ENCODE data around the gene INHA.
A peak's percentile ranks its signal among the peaks of the same experiment; 100 is the strongest.

The INHA gene

GRCh38 chr2:219572237-219573001 is at the start of gene INHA:
INHA (plus strand) TSS chr2:219572310; CDS start chr2:219572375, 65 bp downstream.
- H3K27ac ChIP-seq (ENCODE audit: low read length), result no peak within 1 kb of the TSS
- peaks cover 0 to 16% of the 10 kb centered on the region in 2 donors for H3K4me1 ChIP-seq (ENCODE audit: control insufficient read depth in 1 of 2, insufficient read depth in 2 of 2, low read length in 2 of 2)
- no peaks in the 10 kb centered on the region for H3K27me3 ChIP-seq (ENCODE audit: low read depth, low read length)
- H3K36me3 ChIP-seq (ENCODE audit: control insufficient read depth in 1 of 2, insufficient read depth in 2 of 2, low read length in 2 of 2), result peaks cover 0 to 9% of the 10 kb centered on the region in 2 donors
- no peaks in the 10 kb centered on the region for H3K9me3 ChIP-seq (ENCODE audit: control insufficient read depth in 1 of 2, low read length in 2 of 2)
- peak within 1 kb of the TSS in 1 of 2 donors; percentile 74 for H3K4me3 ChIP-seq (ENCODE audit: low read depth in 1 of 2, low read length in 2 of 2)

- Histone ChIP-seq H3K9me3 (ENCODE audit: control insufficient read depth in 1 of 2, low read length in 2 of 2) (no peaks in the 10 kb centered on the region), H3K4me3 (ENCODE audit: low read depth in 1 of 2, low read length in 2 of 2) (peak overlapping the region in 1 of 2 donors; percentile 48), H3K36me3 (ENCODE audit: control insufficient read depth in 1 of 2, insufficient read depth in 2 of 2, low read length in 2 of 2) (no peaks in the 10 kb centered on the region), H3K27me3 (ENCODE audit: low read depth, low read length) (peaks cover 58% of the 10 kb centered on the region), H3K27ac (ENCODE audit: low read length) (no peak overlapping the region), H3K4me1 (ENCODE audit: control insufficient read depth in 1 of 2, insufficient read depth in 2 of 2, low read length in 2 of 2) (peaks cover 0 to 21% of the 10 kb centered on the region in 2 donors)
These were observed 49.0 kb upstream of the INHA start for GRCh38 chr2:219523031-219523671.

GRCh38 chr2:219524817-219525216 is 47.3 kb upstream of the INHA start:
- Histone ChIP-seq H3K4me1 (ENCODE audit: control insufficient read depth in 1 of 2, insufficient read depth in 2 of 2, low read length in 2 of 2) (peaks cover 0 to 25% of the 10 kb centered on the region in 2 donors), H3K36me3 (ENCODE audit: control insufficient read depth in 1 of 2, insufficient read depth in 2 of 2, low read length in 2 of 2) (no peaks in the 10 kb centered on the region), H3K9me3 (ENCODE audit: control insufficient read depth in 1 of 2, low read length in 2 of 2) (no peaks in the 10 kb centered on the region), H3K4me3 (ENCODE audit: low read depth in 1 of 2, low read length in 2 of 2) (no peak overlapping the region), H3K27me3 (ENCODE audit: low read depth, low read length) (peaks cover 68% of the 10 kb centered on the region), H3K27ac (ENCODE audit: low read length) (no peak overlapping the region)

- Histone ChIP-seq H3K9me3 (ENCODE audit: control insufficient read depth in 1 of 2, low read length in 2 of 2) (no peaks in the 10 kb centered on the region), H3K27ac (ENCODE audit: low read length) (no peak overlapping the region), H3K27me3 (ENCODE audit: low read depth, low read length) (peaks cover 67% of the 10 kb centered on the region), H3K4me1 (ENCODE audit: control insufficient read depth in 1 of 2, insufficient read depth in 2 of 2, low read length in 2 of 2) (peaks cover 0 to 28% of the 10 kb centered on the region in 2 donors), H3K36me3 (ENCODE audit: control insufficient read depth in 1 of 2, insufficient read depth in 2 of 2, low read length in 2 of 2) (no peaks in the 10 kb centered on the region), H3K4me3 (ENCODE audit: low read depth in 1 of 2, low read length in 2 of 2) (no peak overlapping the region)
These were observed 46.4 kb upstream of the INHA start for GRCh38 chr2:219525533-219526232.

GRCh38 chr2:219526320-219527075 is 45.6 kb upstream of the INHA start:
- H3K27ac ChIP-seq (ENCODE audit: low read length), result no peak overlapping the region

GRCh38 chr2:219527076-219527394 is 45.1 kb upstream of the INHA start:
- Histone ChIP-seq H3K36me3 (ENCODE audit: control insufficient read depth in 1 of 2, insufficient read depth in 2 of 2, low read length in 2 of 2) (no peaks in the 10 kb centered on the region), H3K4me3 (ENCODE audit: low read depth in 1 of 2, low read length in 2 of 2) (no peak overlapping the region), H3K4me1 (ENCODE audit: control insufficient read depth in 1 of 2, insufficient read depth in 2 of 2, low read length in 2 of 2) (peaks cover 0 to 19% of the 10 kb centered on the region in 2 donors), H3K9me3 (ENCODE audit: control insufficient read depth in 1 of 2, low read length in 2 of 2) (no peaks in the 10 kb centered on the region), H3K27me3 (ENCODE audit: low read depth, low read length) (peaks cover 56% of the 10 kb centered on the region), H3K27ac (ENCODE audit: low read length) (no peak overlapping the region)

More at GRCh38 chr2:219526320-219527075, 45.6 kb upstream of the INHA start:
- no peaks in the 10 kb centered on the region for H3K36me3 ChIP-seq (ENCODE audit: control insufficient read depth in 1 of 2, insufficient read depth in 2 of 2, low read length in 2 of 2)
- H3K27me3 ChIP-seq (ENCODE audit: low read depth, low read length), result peaks cover 60% of the 10 kb centered on the region
- H3K4me3 ChIP-seq (ENCODE audit: low read depth in 1 of 2, low read length in 2 of 2), result no peak overlapping the region
- no peaks in the 10 kb centered on the region for H3K9me3 ChIP-seq (ENCODE audit: control insufficient read depth in 1 of 2, low read length in 2 of 2)
- peaks cover 0 to 24% of the 10 kb centered on the region in 2 donors for H3K4me1 ChIP-seq (ENCODE audit: control insufficient read depth in 1 of 2, insufficient read depth in 2 of 2, low read length in 2 of 2)

GRCh38 chr2:219527472-219527871 is 44.6 kb upstream of the INHA start:
- Histone ChIP-seq H3K27ac (ENCODE audit: low read length) (no peak overlapping the region), H3K36me3 (ENCODE audit: control insufficient read depth in 1 of 2, insufficient read depth in 2 of 2, low read length in 2 of 2) (no peaks in the 10 kb centered on the region), H3K27me3 (ENCODE audit: low read depth, low read length) (peaks cover 55% of the 10 kb centered on the region), H3K9me3 (ENCODE audit: control insufficient read depth in 1 of 2, low read length in 2 of 2) (no peaks in the 10 kb centered on the region), H3K4me1 (ENCODE audit: control insufficient read depth in 1 of 2, insufficient read depth in 2 of 2, low read length in 2 of 2) (peaks cover 0 to 17% of the 10 kb centered on the region in 2 donors), H3K4me3 (ENCODE audit: low read depth in 1 of 2, low read length in 2 of 2) (no peak overlapping the region)

GRCh38 chr2:219530048-219530963 is 41.8 kb upstream of the INHA start:
- no peak overlapping the region for H3K27ac ChIP-seq (ENCODE audit: low read length)
- H3K4me3 ChIP-seq (ENCODE audit: low read depth in 1 of 2, low read length in 2 of 2), result peak overlapping the region in 1 of 2 donors; percentile 44
- no peaks in the 10 kb centered on the region for H3K36me3 ChIP-seq (ENCODE audit: control insufficient read depth in 1 of 2, insufficient read depth in 2 of 2, low read length in 2 of 2)
- no peaks in the 10 kb centered on the region for H3K9me3 ChIP-seq (ENCODE audit: control insufficient read depth in 1 of 2, low read length in 2 of 2)
- H3K4me1 ChIP-seq (ENCODE audit: control insufficient read depth in 1 of 2, insufficient read depth in 2 of 2, low read length in 2 of 2), result peaks cover 0 to 7% of the 10 kb centered on the region in 2 donors
- peaks cover 29% of the 10 kb centered on the region for H3K27me3 ChIP-seq (ENCODE audit: low read depth, low read length)

- Histone ChIP-seq H3K4me3 (ENCODE audit: low read depth in 1 of 2, low read length in 2 of 2) (no peak overlapping the region), H3K9me3 (ENCODE audit: control insufficient read depth in 1 of 2, low read length in 2 of 2) (no peaks in the 10 kb centered on the region), H3K27ac (ENCODE audit: low read length) (no peak overlapping the region), H3K36me3 (ENCODE audit: control insufficient read depth in 1 of 2, insufficient read depth in 2 of 2, low read length in 2 of 2) (no peaks in the 10 kb centered on the region), H3K4me1 (ENCODE audit: control insufficient read depth in 1 of 2, insufficient read depth in 2 of 2, low read length in 2 of 2) (peaks cover 0 to 7% of the 10 kb centered on the region in 2 donors), H3K27me3 (ENCODE audit: low read depth, low read length) (peaks cover 22% of the 10 kb centered on the region)
These were observed 40.3 kb upstream of the INHA start for GRCh38 chr2:219531639-219532377.

- Histone ChIP-seq H3K27ac (ENCODE audit: low read length) (no peak overlapping the region), H3K27me3 (ENCODE audit: low read depth, low read length) (peaks cover 16% of the 10 kb centered on the region)
These were observed 39.8 kb upstream of the INHA start for GRCh38 chr2:219532378-219532649.

More at GRCh38 chr2:219532378-219532649, 39.8 kb upstream of the INHA start:
- peaks cover 0 to 7% of the 10 kb centered on the region in 2 donors for H3K4me1 ChIP-seq (ENCODE audit: control insufficient read depth in 1 of 2, insufficient read depth in 2 of 2, low read length in 2 of 2)
- H3K9me3 ChIP-seq (ENCODE audit: control insufficient read depth in 1 of 2, low read length in 2 of 2), result no peaks in the 10 kb centered on the region
- H3K36me3 ChIP-seq (ENCODE audit: control insufficient read depth in 1 of 2, insufficient read depth in 2 of 2, low read length in 2 of 2), result no peaks in the 10 kb centered on the region
- H3K4me3 ChIP-seq (ENCODE audit: low read depth in 1 of 2, low read length in 2 of 2), result no peak overlapping the region

Measured in muscle layer of duodenum (tissue), 2 donors.